SK-N-SH (cell line): ENCODE measurements around the gene LRSAM1. TPM values are rescaled to one million over a fixed set of nuclear protein-coding genes. Genes with fewer than 3 reads are reported as not detected.

Experiments
- CTCF ChIA-PET: fragments of 300-600, 350-600 bp; formaldehyde crosslinking; extraction: SDS; loops from one replicate; lab custom pipeline; 2021; lab: Yijun Ruan, JAX
- POLR2A ChIA-PET: fragments of 350-600 bp; sonication (Branson Sonifier 250); formaldehyde crosslinking; extraction: SDS; loops from one replicate; lab custom pipeline; 2020; ENCODE audit warnings: antibody characterized with exemption, inconsistent platforms; lab: Yijun Ruan, JAX
- DNase-seq: peaks from one replicate; pipeline ENCODE4 v3.0.0; 2012
- H2AFZ ChIP-seq: fragments of 200-600 bp; sonication (generic); 2 replicates; pipeline ENCODE4 v1.8.1; 2016; ENCODE audit warnings: antibody characterized with exemption, mild to moderate bottlenecking, low read depth
- H3F3A ChIP-seq: fragments of 200-600 bp; sonication (generic); replicated peaks from 2 replicates; pipeline ENCODE3; 2016; ENCODE audit warnings: antibody characterized with exemption, mild to moderate bottlenecking; ENCODE audit not compliant: insufficient read depth
- H3K27ac ChIP-seq, 2 experiments: fragments of 200-500 bp in 1 of 2; fragments of 200-600 bp in 1 of 2; sonication (Bioruptor generic) in 1 of 2; sonication (generic), shearing (Covaris generic) in 1 of 2; 2 replicates each; pipeline versions ENCODE4 v1.5.1 to v1.6.1; 2014 to 2016; ENCODE audit warnings: low read depth in 2 of 2, inconsistent platforms in 1 of 2, low read length in 1 of 2, mild to moderate bottlenecking in 1 of 2, mixed read lengths in 1 of 2
- H3K27me3 ChIP-seq: fragments of 200-600 bp; sonication (generic), shearing (Covaris generic); 2 replicates; pipeline ENCODE4 v1.6.1; 2016; ENCODE audit warnings: mixed run types; ENCODE audit not compliant: insufficient read depth
- H3K36me3 ChIP-seq, 2 experiments: fragments of 200-500 bp in 1 of 2; fragments of 200-600 bp in 1 of 2; sonication (Bioruptor generic) in 1 of 2; sonication (generic) in 1 of 2; replicated peaks in 1 of 2; 2 replicates each; pipeline versions ENCODE3 to v1.5.1; 2014 to 2016; ENCODE audit warnings: low read length in 1 of 2, mild to moderate bottlenecking in 1 of 2; ENCODE audit not compliant: insufficient read depth in 2 of 2, control insufficient read depth in 1 of 2
- H3K4me1 ChIP-seq, 2 experiments: fragments of 200-500 bp in 1 of 2; fragments of 200-600 bp in 1 of 2; sonication (Bioruptor generic) in 1 of 2; sonication (generic), shearing (Covaris generic) in 1 of 2; 2 replicates each; pipeline versions ENCODE4 v1.5.1 to v1.6.1; 2014 to 2016; ENCODE audit warnings: low read depth in 1 of 2, low read length in 1 of 2, mixed run types in 1 of 2; ENCODE audit not compliant: insufficient read depth in 2 of 2, control insufficient read depth in 1 of 2
- H3K4me2 ChIP-seq: fragments of 200-600 bp; sonication (generic), shearing (Covaris generic); 2 replicates; pipeline ENCODE4 v1.6.1; 2017; ENCODE audit warnings: mixed run types
- H3K4me3 ChIP-seq, 2 experiments: fragments of 200-500 bp in 1 of 2; fragments of 200-600 bp in 1 of 2; sonication (Bioruptor generic) in 1 of 2; sonication (generic), shearing (Covaris generic) in 1 of 2; 2 replicates each; pipeline versions ENCODE4 v1.5.1 to v1.8.1; 2014 to 2016; ENCODE audit warnings: low read depth in 2 of 2, inconsistent platforms in 1 of 2, low read length in 1 of 2, mild to moderate bottlenecking in 1 of 2, mixed read lengths in 1 of 2, moderate library complexity in 1 of 2
- H3K79me2 ChIP-seq: fragments of 200-600 bp; sonication (generic); 2 replicates; pipeline ENCODE4 v1.8.1; 2017; ENCODE audit warnings: mild to moderate bottlenecking; ENCODE audit not compliant: insufficient read depth
- H3K9ac ChIP-seq: fragments of 200-600 bp; sonication (generic); 2 replicates; pipeline ENCODE4 v1.6.1; 2017; ENCODE audit warnings: mixed run types
- H3K9me2 ChIP-seq: fragments of 200-600 bp; sonication (generic); 2 replicates; pipeline ENCODE4 v1.6.1; 2017; ENCODE audit warnings: mixed run types
- H3K9me3 ChIP-seq: fragments of 200-600 bp; sonication (generic); 2 replicates; pipeline ENCODE4 v1.6.1; 2017; ENCODE audit warnings: mixed run types, mild to moderate bottlenecking, moderate library complexity
- H4K20me1 ChIP-seq: fragments of 200-600 bp; sonication (generic); 2 replicates; pipeline ENCODE4 v1.6.1; 2017; ENCODE audit warnings: mild to moderate bottlenecking, mixed run types; ENCODE audit not compliant: insufficient read depth
- CHD2 ChIP-seq: fragments of 150-350 bp; IDR thresholded peaks from 2 replicates; pipeline ENCODE4 v1.6.1; 2018; ENCODE audit warnings: low read length; ENCODE audit not compliant: partially characterized antibody
- CTCF ChIP-seq: fragments of 200-600 bp; sonication (generic); IDR thresholded peaks from 2 replicates; pipeline ENCODE4 v1.6.1; 2017; ENCODE audit warnings: antibody characterized with exemption, mild to moderate bottlenecking, moderate library complexity
- ELF1 ChIP-seq: IDR thresholded peaks from 2 replicates; pipeline ENCODE4 v1.4.0; 2012
- EP300 ChIP-seq, 2 experiments: IDR thresholded peaks; 2 replicates each; pipeline versions ENCODE4 v1.4.0 to v1.6.1; 2012; ENCODE audit warnings: borderline replicate concordance in 1 of 2, low read depth in 1 of 2, low read length in 1 of 2
- EZH2phosphoT487 ChIP-seq: fragments of 200-600 bp; sonication (generic); IDR thresholded peaks from 2 replicates; pipeline ENCODE4 v1.6.1; 2017; ENCODE audit warnings: low read depth, mixed run types, mild to moderate bottlenecking, antibody characterized with exemption, moderate library complexity, borderline replicate concordance
- FOSL2 ChIP-seq: IDR thresholded peaks from 2 replicates; pipeline ENCODE4 v1.4.0; 2012; ENCODE audit warnings: low read depth, mild to moderate bottlenecking, moderate library complexity, borderline replicate concordance
- FOXJ3 ChIP-seq: sonication (generic); formaldehyde crosslinking; IDR thresholded peaks from 2 replicates; pipeline ENCODE4 v1.5.1; 2020; ENCODE audit warnings: mild to moderate bottlenecking, missing genetic modification reagents
- FOXM1 ChIP-seq: IDR thresholded peaks from 2 replicates; pipeline ENCODE4 v1.4.0; 2012; ENCODE audit warnings: low read depth, mild to moderate bottlenecking
- GABPA ChIP-seq: IDR thresholded peaks from 2 replicates; pipeline ENCODE4 v1.4.0; 2012; ENCODE audit warnings: low read depth, mild to moderate bottlenecking
- GATA2 ChIP-seq: sonication (generic); formaldehyde crosslinking; IDR thresholded peaks from 2 replicates; pipeline ENCODE4 v1.5.0; 2020; ENCODE audit warnings: mild to moderate bottlenecking, missing genetic modification reagents
- IRF3 ChIP-seq: fragments of 150-350 bp; IDR thresholded peaks from 2 replicates; pipeline ENCODE4 v1.6.1; 2016; ENCODE audit warnings: mild to moderate bottlenecking, low read depth, low read length
- JUND ChIP-seq: IDR thresholded peaks from 2 replicates; pipeline ENCODE4 v1.4.0; 2012
- MAX ChIP-seq: IDR thresholded peaks from 2 replicates; pipeline ENCODE4 v1.4.0; 2012; ENCODE audit warnings: low read depth
- MEF2A ChIP-seq: IDR thresholded peaks from 2 replicates; pipeline ENCODE4 v1.4.0; 2012; ENCODE audit warnings: low read depth, borderline replicate concordance
- NFIC ChIP-seq: IDR thresholded peaks from 2 replicates; pipeline ENCODE4 v1.4.0; 2012; ENCODE audit warnings: borderline replicate concordance
- NRF1 ChIP-seq: IDR thresholded peaks from 2 replicates; pipeline ENCODE4 v1.6.1; 2012; ENCODE audit warnings: low read depth, mild to moderate bottlenecking, low read length
- PBX3 ChIP-seq: IDR thresholded peaks from 2 replicates; pipeline ENCODE4; 2012
- RAD21 ChIP-seq: IDR thresholded peaks from 2 replicates; pipeline ENCODE4 v1.6.1; 2012; ENCODE audit warnings: mild to moderate bottlenecking, low read length
- RCOR1 ChIP-seq: fragments of 150-350 bp; IDR thresholded peaks from 2 replicates; pipeline ENCODE4 v1.6.1; 2017; ENCODE audit warnings: antibody characterized with exemption, low read length
- RFX5 ChIP-seq: IDR thresholded peaks from 2 replicates; pipeline ENCODE4 v1.6.1; 2012; ENCODE audit warnings: mild to moderate bottlenecking, improper control_type of control experiment, low read length
- SIN3A ChIP-seq: IDR thresholded peaks from 2 replicates; pipeline ENCODE4 v1.6.1; 2012; ENCODE audit warnings: low read depth, mild to moderate bottlenecking, low read length, moderate library complexity, borderline replicate concordance
- SMC3 ChIP-seq: IDR thresholded peaks from 2 replicates; pipeline ENCODE4 v1.6.1; 2012; ENCODE audit warnings: low read depth, low read length, improper control_type of control experiment
- TEAD4 ChIP-seq: IDR thresholded peaks from 2 replicates; pipeline ENCODE4 v1.4.0; 2012; ENCODE audit warnings: mild to moderate bottlenecking, borderline replicate concordance; ENCODE audit not compliant: insufficient read depth
- USF1 ChIP-seq: IDR thresholded peaks from 2 replicates; pipeline ENCODE4 v1.4.0; 2012; ENCODE audit warnings: low read depth, borderline replicate concordance
- ZBTB33 ChIP-seq: IDR thresholded peaks from 2 replicates; pipeline ENCODE4 v1.4.0; 2012; ENCODE audit warnings: low read depth, borderline replicate concordance
- WGBS: methylation state at CpG from one replicate; pipeline ENCODE4 v1.1.6; 2017; ENCODE audit warnings: low lambda C conversion rate; 5-methylcytosine and 5-hydroxymethylcytosine counted together
- polyA plus RNA-seq, 3 experiments: library from polyadenylated mRNA; depleted of rRNA; stranded (reverse); fragments of >200 nt; gene quantifications; 2 replicates each; pipeline ENCODE4 v1.2.3, GENCODE V29; 2012

The LRSAM1 gene
- polyA plus RNA-seq, 1 of the 3 experiments (the other 2 are of a cell fraction): 8.0 TPM

- Histone ChIP-seq H3K9me2 (no peaks in the 10 kb centered on the region), H3K27ac (peak overlapping the region; percentile 62 to 99; a peak in 3 of 4 replicates), H3K36me3 (peaks cover 34 to 52% of the 10 kb centered on the region in 2 experiments), H3F3A (peaks cover 58% of the 10 kb centered on the region), H3K27me3 (no peaks in the 10 kb centered on the region), H4K20me1 (no peaks in the 10 kb centered on the region), H3K9me3 (no peaks in the 10 kb centered on the region), H3K4me2 (peak overlapping the region; percentile 64), H3K79me2 (peaks cover 68% of the 10 kb centered on the region), H2AFZ (no peak overlapping the region), H3K9ac (peak overlapping the region; percentile 37; the same call in 1 of the 2 replicates), H3K4me3 (no peak overlapping the region), H3K4me1 (peaks cover 15 to 35% of the 10 kb centered on the region in 2 experiments; a peak in 3 of 4 replicates)
- CTCF ChIA-PET: interaction anchor here (1.0 to 1.3 kb wide), 3 partner anchors 12 to 18 kb away, joined by 3 to 4 read pairs (median 3); no protein-coding TSS in a partner anchor
- 23% methylated on average over 10 of the region's 22 CpGs for WGBS
- DNase-seq: no peak
- POLR2A ChIA-PET: interaction anchor here (1.1 kb wide), 1 partner anchor 36 kb away, joined by 3 read pairs; no protein-coding TSS in a partner anchor
- TF ChIP-seq RFX5 (no peak), USF1 (0 out of 2 replicates have a peak, but pooled peaks have one; percentile 8), GABPA (peak; percentile 36; the same call in 1 of the 2 replicates), NRF1 (peak; percentile 31; the same call in 1 of the 2 replicates), PBX3 (peak; percentile 58), IRF3 (no peak), SMC3 (no peak), RAD21 (no peak), ZBTB33 (peak; percentile 71; the same call in 1 of the 2 replicates), CHD2 (no peak), FOXJ3 (CRISPR knock-in tag) (no peak), CTCF (no peak), JUND (peak; percentile 93), FOXM1 (peak; percentile 46; the same call in 1 of the 2 replicates), RCOR1 (no peak), SIN3A (peak; percentile 60; the same call in 1 of the 2 replicates), EP300 (IDR thresholded peaks at IDR 0.05; ENCODE audit: borderline replicate concordance in 1 of 2, low read depth in 1 of 2, low read length in 1 of 2) (peak; percentile 17 to 96; a peak in 3 of 4 replicates), MEF2A (no peak; the same call in 1 of the 2 replicates), NFIC (peak; percentile 88), MAX (peak; percentile 87), GATA2 (no peak), FOSL2 (peak; percentile 96), TEAD4 (peak; percentile 84), ELF1 (peak; percentile 67; the same call in 1 of the 2 replicates), EZH2phosphoT487 (no peak)
Measured at GRCh38 chr9:127519301-127520166, 68.2 kb downstream of the LRSAM1 start.
